HEK293 (cell line): ENCODE measurements around the gene DPM1.

Source experiments
- CTCF ChIA-PET: fragments of 350-600 bp; formaldehyde crosslinking; extraction: SDS; loops from one replicate; lab custom pipeline; 2021; ENCODE audit warnings: antibody characterized with exemption; lab: Yijun Ruan, JAX
- POLR2A ChIA-PET: fragments of 300-600 bp; formaldehyde crosslinking; extraction: SDS; loops from one replicate; lab custom pipeline; 2020; ENCODE audit warnings: antibody characterized with exemption, inconsistent platforms; lab: Yijun Ruan, JAX
- H3K27ac ChIP-seq: fragments of 200-500 bp; sonication (Bioruptor generic); 2 replicates; pipeline ENCODE4 v1.5.1; 2014; ENCODE audit warnings: low read depth, low read length, control low read depth, inconsistent platforms; ENCODE audit errors: extremely low read depth
- H3K36me3 ChIP-seq, 2 experiments: fragments of 200-500 bp in 1 of 2; sonication (Bioruptor generic) in 1 of 2; 1 replicate in 1 of 2; 2 replicates in 1 of 2; pipeline ENCODE4 v1.5.1; 2014 to 2017; ENCODE audit warnings: inconsistent platforms in 2 of 2, low read length in 2 of 2; ENCODE audit not compliant: control insufficient read depth in 2 of 2, insufficient read depth in 1 of 2
- H3K4me1 ChIP-seq: fragments of 200-500 bp; sonication (Bioruptor generic); 2 replicates; pipeline ENCODE4 v1.5.1; 2014; ENCODE audit warnings: mild to moderate bottlenecking, low read length, inconsistent platforms; ENCODE audit not compliant: control insufficient read depth, insufficient read depth
- H3K4me3 ChIP-seq: 2 replicates; pipeline ENCODE4 v1.5.1; 2011; ENCODE audit warnings: low read depth, mild to moderate bottlenecking, control low read depth, low read length, moderate library complexity
- H3K9me3 ChIP-seq: fragments of 200-500 bp; sonication (Bioruptor generic); 2 replicates; pipeline ENCODE4 v1.5.1; 2014; ENCODE audit warnings: low read depth, low read length, inconsistent platforms; ENCODE audit not compliant: control insufficient read depth, insufficient read depth
- ELK4 ChIP-seq: IDR thresholded peaks from 2 replicates; pipeline ENCODE4 v1.6.1; 2011; ENCODE audit warnings: mild to moderate bottlenecking, low read depth, low read length, borderline replicate concordance
- IKZF3 ChIP-seq: fragments of 450-650 bp; IDR thresholded peaks from 2 replicates; pipeline ENCODE4 v1.5.0; 2018; ENCODE audit warnings: missing biosample characterization, mild to moderate bottlenecking, missing genetic modification characterization, moderate library complexity
- OSR2 ChIP-seq: fragments of 450-650 bp; formaldehyde crosslinking; IDR thresholded peaks from 2 replicates; pipeline ENCODE4 v1.5.1; 2016; ENCODE audit warnings: missing biosample characterization, missing genetic modification characterization
- PRDM4 ChIP-seq: fragments of 450-650 bp; formaldehyde crosslinking; IDR thresholded peaks from 2 replicates; pipeline ENCODE4 v1.5.1; 2017; ENCODE audit warnings: missing biosample characterization, missing genetic modification characterization
- PRDM6 ChIP-seq: fragments of 450-650 bp; formaldehyde crosslinking; IDR thresholded peaks from 2 replicates; pipeline ENCODE4 v1.5.1; 2017; ENCODE audit warnings: missing biosample characterization, missing genetic modification characterization
- TRIM28 ChIP-seq: IDR thresholded peaks from 2 replicates; pipeline ENCODE4 v1.6.1; 2011; ENCODE audit warnings: low read length, control low read depth, borderline replicate concordance
- ZBTB44 ChIP-seq: fragments of 450-650 bp; IDR thresholded peaks from 2 replicates; pipeline ENCODE4 v1.5.1; 2018; ENCODE audit warnings: missing biosample characterization, mild to moderate bottlenecking, missing genetic modification characterization
- ZNF155 ChIP-seq: fragments of 450-650 bp; formaldehyde crosslinking; IDR thresholded peaks from 2 replicates; pipeline ENCODE4 v1.5.1; 2016; ENCODE audit warnings: missing biosample characterization, missing genetic modification characterization
- ZNF211 ChIP-seq: fragments of 450-650 bp; formaldehyde crosslinking; IDR thresholded peaks from 2 replicates; pipeline ENCODE4 v1.5.1; 2016; ENCODE audit warnings: low read depth, missing biosample characterization, missing genetic modification characterization
- ZNF26 ChIP-seq: fragments of 450-650 bp; formaldehyde crosslinking; IDR thresholded peaks from 2 replicates; pipeline ENCODE4 v1.5.1; 2016; ENCODE audit warnings: missing biosample characterization, missing genetic modification characterization
- ZNF280D ChIP-seq: fragments of 450-650 bp; formaldehyde crosslinking; IDR thresholded peaks from 2 replicates; pipeline ENCODE4 v1.5.1; 2016; ENCODE audit warnings: missing biosample characterization, missing genetic modification characterization
- ZNF366 ChIP-seq: fragments of 450-650 bp; formaldehyde crosslinking; conservative IDR thresholded peaks from 2 replicates; pipeline ENCODE4 v1.5.1; 2016; ENCODE audit warnings: missing biosample characterization, missing genetic modification characterization
- ZNF416 ChIP-seq: fragments of 450-650 bp; formaldehyde crosslinking; IDR thresholded peaks from 2 replicates; pipeline ENCODE4 v1.5.1; 2016; ENCODE audit warnings: missing biosample characterization, missing genetic modification characterization
- ZNF529 ChIP-seq: fragments of 450-650 bp; formaldehyde crosslinking; IDR thresholded peaks from 2 replicates; pipeline ENCODE4 v1.5.1; 2017; ENCODE audit warnings: missing genetic modification characterization, missing biosample characterization; ENCODE audit not compliant: insufficient replicate concordance
- ZNF585B ChIP-seq: fragments of 450-650 bp; formaldehyde crosslinking; IDR thresholded peaks from 2 replicates; pipeline ENCODE4 v1.5.1; 2016; ENCODE audit warnings: missing biosample characterization, missing genetic modification characterization
- ZNF658 ChIP-seq: fragments of 450-650 bp; formaldehyde crosslinking; IDR thresholded peaks from 2 replicates; pipeline ENCODE4; 2016; ENCODE audit warnings: missing biosample characterization, missing genetic modification characterization
- ZNF664 ChIP-seq: fragments of 450-650 bp; formaldehyde crosslinking; IDR thresholded peaks from 2 replicates; pipeline ENCODE4 v1.5.1; 2016; ENCODE audit warnings: missing biosample characterization, missing genetic modification characterization
- ZNF791 ChIP-seq: fragments of 450-650 bp; formaldehyde crosslinking; IDR thresholded peaks from 2 replicates; pipeline ENCODE4 v1.5.1; 2016; ENCODE audit warnings: missing biosample characterization, missing genetic modification characterization

Gene DPM1

GRCh38 chr20:50968289-50968688 lies 10.0 kb upstream of the DPM1 start:
- Histone ChIP-seq H3K4me3 (no peak overlapping the region), H3K27ac (no peak overlapping the region), H3K4me1 (no peaks in the 10 kb centered on the region), H3K36me3 (no peaks in the 10 kb centered on the region), H3K9me3 (no peaks in the 10 kb centered on the region)
- CTCF ChIA-PET: interaction anchor here (0.6 to 2.5 kb wide), 3 partner anchors 13 to 38 kb away, joined by 4 to 12 read pairs (median 7); no protein-coding TSS in a partner anchor
- POLR2A ChIA-PET: no interaction called here
- TF ChIP-seq ZNF155 (tag by site-specific recombination) (no peak), IKZF3 (tag by site-specific recombination) (no peak), ZNF791 (tag by site-specific recombination) (no peak), ZNF416 (tag by site-specific recombination) (no peak), ZNF664 (tag by site-specific recombination) (no peak), PRDM4 (no peak), ZNF26 (tag by site-specific recombination) (no peak), TRIM28 (no peak), ZNF211 (tag by site-specific recombination) (no peak), PRDM6 (tag by site-specific recombination) (no peak), ZNF366 (tag by site-specific recombination) (no peak), ZNF658 (tag by site-specific recombination) (no peak), OSR2 (tag by site-specific recombination) (no peak), ZBTB44 (no peak), ELK4 (no peak), ZNF529 (no peak), ZNF585B (tag by site-specific recombination) (no peak), ZNF280D (tag by site-specific recombination) (no peak)
- TF ChIP-seq, all 188 proteins: peak for 0
